ENCODE results near the gene ANP32E.
"Not testable (repeated sequence)": the region's sequence is repeated elsewhere in the genome, so short reads cannot be mapped to it uniquely, and the experiment has no call there.

ANP32E gene

DNA sequence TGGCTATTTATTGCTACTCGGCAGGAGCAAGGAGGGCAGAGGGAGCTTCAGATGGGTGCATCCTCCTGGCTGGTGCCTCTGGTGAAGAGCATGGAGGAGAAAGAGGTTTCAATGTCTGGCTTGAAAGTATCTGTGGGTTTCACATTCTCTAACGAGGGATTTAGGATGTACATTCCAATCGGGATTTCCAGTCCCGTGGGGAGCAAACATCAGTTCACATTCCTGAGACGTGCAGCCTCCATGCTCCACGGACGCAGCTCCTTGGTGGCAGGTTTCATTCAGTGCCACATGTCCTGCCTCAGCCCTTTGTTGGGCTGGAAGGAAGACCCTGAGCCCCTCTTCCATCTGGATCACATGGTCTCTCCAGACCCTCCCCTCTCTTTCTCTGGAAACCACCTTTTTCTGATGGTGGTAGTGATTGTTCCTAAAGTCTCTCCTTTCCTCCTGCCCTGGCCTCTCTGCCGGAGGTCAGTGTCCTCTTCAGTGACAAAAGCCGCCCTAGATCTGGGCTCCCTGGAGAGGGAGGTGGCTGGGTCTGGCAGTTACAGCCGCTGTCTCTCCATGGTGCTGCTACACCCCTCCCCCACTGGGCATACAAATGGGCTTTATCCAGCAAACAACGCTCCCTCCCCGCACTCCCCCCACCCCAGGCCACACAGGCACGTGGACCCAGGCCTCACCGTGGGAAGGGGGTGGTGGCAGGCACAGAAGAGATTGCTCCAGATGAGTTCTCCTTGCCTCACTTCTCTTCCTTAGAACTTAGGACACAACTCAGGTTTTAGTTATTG, 20.8 kb upstream of the ANP32E start:
- DNase-seq, result no peak

DNA sequence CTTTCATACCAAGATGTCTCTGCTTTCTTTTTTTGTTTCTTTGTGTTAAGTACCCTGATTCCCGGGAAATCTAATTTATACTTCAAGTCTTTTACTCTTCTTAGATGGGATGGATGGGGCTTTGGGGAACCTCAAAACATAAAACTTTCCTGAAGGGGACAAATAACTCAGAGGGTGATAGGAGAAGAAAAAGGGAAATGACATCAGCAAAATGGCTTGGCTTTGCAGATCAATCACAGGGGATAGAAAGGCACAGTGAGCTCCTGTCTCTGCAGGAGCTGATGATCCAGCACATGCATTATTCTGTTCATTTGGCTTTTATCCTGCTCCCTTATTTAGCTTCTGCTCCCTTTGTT, 20.3 kb upstream of the ANP32E start:
- DNase-seq, result no peak

DNA sequence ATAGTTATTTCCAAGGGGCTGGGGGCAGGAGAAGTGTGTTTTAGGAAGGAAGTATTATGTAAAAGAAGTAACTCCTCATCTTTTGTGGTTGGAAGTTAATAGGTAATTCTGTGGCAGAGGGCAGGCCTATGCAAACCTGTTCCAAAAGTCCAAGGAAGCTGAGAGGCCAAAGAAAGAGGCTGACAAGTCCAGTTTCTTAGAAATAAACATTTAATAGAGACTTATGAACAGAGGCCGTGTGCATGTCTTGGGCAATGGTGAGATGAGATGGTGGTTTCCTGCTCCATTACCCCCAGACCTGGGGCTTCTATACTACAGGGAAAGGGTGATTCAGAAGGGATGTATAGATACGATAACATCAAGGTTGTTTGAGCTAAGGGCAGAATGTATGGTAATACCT, 14.0 kb upstream of the ANP32E start:
- no peak for DNase-seq

DNA sequence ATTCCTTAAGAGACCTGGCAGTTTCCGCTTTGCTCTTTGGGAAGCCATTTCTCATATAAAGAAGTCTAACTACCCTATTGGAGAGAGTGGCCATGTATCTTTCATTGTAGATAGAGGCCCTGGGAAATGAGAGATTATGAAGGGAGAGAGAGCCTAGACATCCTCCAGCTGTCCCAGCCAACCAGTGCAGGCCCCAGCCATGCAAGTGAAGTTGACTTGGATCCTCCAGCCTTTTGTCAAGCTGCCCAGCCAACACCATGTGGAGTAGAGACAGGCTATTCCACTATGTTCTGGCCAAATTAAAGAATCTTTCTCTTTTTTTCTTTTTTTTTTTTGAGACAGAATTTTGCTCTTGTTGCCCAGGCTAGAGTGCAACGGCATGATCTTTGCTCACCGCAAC, 7.1 kb upstream of the ANP32E start:
- no peak for DNase-seq

DNA sequence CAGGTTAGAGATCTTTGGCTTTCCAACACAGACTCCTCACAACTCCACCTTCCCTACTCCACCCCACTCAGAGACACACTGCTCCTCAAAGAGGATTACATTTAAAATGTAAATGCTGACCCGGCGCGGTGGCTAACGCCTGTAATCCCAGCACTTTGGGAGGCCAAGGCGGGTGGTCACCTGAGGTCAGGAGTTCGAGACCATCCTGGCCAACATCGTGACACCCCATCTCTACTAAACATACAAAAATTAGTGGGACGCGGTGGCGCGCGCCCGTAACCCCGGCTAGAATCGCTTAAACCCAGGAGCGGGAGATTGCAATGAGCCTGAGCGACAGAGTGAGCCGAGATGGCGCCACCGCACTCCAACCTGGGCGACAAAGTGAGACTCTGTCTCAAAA, 1.8 kb upstream of the ANP32E start:
- no peak for DNase-seq

DNA sequence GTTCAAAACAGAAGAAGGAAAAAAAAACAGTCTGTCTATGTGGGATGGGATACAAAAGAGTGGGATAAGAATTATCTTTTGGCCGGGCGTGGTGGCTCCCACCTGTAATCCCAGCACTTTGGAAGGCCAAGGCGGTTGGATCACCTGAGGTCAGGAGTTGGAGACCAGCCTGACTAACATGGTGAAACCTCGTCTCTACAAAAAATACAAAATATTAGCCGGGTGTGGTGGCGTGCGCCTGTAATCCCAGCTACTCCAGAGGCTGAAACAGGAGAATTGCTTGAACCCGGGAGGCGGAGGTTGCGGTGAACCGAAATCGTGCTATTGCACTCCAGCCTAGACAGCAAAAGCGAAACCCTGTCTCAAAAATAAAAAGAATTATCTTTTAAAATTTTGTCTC, 1.3 kb upstream of the ANP32E start:
- DNase-seq, result not testable (repeated sequence)

DNA sequence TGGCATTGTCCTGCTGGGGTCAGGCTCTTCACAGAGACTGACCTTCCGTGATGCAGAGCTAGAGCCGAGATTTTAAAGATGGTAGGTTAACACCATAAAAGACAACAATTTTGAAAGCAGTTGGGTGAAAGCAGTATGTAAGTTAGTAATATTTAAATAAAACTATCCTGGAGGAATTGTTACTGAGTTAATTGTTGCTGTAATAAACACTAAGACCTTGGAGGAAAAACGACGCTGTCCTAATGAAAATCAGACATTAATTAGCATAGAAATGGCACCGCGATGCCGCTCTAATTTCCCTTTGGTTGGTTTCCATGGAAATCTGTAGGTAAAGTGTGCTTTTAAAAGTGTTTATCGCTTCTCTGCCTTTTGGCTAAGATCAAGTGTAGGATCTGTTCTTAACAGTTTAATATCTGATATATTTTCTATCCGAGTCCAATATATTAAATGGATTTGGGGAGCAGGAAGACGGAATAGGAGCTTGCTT, 745 bp upstream of the ANP32E start:
- no peak for DNase-seq

DNA sequence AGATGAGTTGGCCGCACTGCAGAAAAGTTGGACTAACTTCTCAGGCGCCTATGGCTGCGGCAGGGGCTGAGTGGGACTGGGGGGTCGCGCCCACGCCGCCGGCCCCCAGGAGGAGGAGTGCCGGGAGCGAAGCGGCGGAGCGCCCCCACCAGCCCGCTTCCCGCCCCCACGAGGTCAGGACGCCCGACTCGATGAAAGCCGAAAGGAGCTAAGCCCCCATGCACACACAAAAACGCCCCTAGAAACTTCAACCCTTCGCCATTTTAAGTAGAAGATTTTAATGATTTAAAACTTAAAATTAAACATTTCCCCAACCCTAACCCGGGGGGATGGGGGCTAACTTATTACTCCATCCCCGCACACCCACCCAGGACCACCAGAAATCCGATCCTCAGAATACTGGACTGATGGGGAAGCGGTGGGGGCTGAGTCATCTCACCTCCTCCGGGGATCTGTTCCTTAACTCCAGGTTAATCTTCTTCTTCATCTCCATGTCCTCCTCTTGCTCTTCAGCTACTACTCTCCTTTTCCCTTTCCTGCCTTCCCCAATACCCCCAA, 539 bp downstream of the ANP32E start:
- peak; percentile 31 for DNase-seq

DNA sequence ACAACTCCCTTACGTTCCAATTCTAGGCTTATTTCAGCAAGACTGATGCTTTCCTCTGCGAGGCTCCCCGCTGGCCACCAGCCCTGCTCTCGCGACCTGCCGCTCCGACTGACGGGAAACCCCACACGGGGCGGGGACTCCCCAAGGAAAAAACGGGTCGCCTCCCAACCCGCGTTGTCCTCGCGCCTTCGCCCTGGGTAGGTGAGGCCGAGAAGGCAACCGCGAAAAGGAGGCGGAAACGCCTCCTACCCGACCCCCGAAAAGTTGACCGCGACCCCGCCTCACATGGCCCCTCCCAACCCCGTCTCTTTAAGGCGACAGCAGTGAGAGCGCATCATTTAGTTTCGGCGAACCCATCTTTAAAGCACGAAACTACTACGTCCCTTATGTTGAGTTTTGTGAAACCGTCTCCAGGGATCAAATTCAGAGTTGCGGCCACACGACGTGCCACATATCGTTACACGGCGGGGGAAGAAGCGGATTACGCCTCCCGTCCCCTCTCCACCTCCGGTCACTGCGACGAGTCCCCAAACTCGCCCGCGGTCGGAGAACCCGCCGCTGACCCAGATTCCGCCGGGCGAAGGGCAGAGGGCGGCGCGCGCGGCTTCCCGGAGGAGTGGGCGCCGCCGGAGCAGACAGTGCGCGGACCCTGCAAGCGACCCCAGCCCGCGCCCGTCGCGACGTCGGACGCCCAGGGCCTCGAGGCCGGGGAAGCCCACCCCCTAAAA, 1.2 kb downstream of the ANP32E start:
- DNase-seq, result peak; percentile 87

DNA sequence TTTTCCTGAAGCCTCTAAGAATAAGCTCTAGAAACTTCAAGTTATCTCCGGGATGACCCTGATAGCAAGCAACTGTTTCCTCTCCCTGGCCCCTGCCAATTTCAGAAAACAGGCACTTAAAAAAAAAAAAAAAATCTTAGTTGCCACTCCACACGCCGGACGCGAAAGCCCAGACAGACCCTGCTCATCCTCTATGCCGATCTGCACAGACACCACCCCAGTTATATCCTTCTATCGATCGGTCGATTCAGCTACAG, 1.7 kb downstream of the ANP32E start:
- DNase-seq, result no peak

DNA sequence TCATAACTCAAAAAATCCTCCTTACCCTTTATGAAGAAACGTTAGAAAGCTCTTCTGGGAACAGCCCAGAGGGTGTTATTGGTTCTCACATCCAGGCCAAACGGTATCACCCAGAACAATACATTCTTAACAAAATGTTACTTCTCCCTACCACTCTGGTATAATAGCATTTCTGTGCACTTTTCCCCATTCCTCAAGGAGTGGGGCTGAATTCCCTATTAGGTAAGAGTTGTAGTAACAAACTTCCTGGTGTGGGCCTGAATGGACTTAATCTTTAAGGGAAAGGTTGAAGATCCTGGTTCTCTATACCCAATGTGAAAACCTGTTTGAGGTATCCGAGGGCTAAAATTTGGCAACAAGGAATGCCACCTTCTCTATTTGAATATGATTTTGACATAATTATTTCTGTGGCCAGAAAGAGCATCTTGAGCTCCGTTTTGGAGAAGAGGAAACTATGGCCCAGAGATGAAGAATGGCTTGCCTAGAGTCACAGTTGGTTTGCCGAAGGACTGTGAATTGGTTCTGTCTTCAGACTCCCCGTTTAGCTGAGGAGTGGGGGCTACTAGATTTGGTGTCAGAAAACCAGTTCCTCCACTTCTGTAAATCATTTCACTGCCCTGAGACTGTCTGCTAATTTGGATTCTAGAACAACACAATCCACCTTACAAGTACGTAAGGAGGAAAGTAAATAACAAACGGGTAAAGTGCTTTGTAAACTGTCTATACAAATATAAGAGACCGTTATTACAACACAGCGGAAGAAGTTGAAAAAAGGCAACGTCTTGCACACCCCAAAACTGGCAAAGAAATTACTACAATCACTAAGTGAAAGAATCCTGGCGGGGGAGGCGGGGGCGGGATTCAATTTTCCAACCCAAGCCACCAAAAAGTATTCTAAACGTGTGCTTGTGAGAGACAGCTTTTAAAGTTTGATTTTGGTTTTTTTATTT, 2.3 kb downstream of the ANP32E start:
- peak; percentile 12 for DNase-seq

DNA sequence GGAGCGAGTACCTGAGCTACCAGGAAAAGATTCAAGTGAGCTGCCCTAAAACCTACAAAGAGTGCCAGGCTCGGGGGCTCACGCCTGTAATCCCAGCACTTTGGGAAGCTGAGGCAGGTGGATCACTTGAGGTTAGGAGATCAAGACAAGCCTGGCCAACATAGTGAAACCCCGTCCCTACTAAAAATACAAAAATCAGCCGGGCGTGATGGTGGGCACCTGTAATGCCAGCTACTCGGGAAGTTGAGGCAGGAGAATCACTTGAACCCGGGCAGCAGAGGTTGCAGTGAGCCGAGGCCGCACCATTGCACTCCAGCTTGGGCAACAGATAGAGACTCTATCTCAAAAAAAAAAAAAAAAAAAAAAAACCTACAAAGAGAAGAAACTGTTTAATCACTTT, 3.0 kb downstream of the ANP32E start:
- DNase-seq, result not testable (repeated sequence)

DNA sequence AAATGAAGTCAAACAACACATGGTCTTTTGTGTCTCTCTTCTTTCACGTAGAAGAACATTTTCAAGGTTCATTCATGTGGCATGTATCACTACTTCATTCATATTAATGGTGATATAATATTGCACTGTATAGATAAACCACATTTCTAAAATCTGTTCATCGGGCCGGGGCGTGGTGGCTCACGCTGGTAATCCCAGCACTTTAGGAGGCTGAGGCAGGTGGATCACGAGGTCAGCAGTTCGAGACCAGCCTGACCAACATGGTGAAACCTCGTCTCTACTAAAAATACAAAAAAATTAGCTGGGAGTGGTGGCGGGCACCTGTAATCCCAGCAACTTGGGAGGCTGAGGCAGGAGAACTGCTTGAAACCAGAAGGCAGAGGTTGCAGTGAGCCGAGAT, 7.7 kb downstream of the ANP32E start:
- DNase-seq, result not testable (repeated sequence)

DNA sequence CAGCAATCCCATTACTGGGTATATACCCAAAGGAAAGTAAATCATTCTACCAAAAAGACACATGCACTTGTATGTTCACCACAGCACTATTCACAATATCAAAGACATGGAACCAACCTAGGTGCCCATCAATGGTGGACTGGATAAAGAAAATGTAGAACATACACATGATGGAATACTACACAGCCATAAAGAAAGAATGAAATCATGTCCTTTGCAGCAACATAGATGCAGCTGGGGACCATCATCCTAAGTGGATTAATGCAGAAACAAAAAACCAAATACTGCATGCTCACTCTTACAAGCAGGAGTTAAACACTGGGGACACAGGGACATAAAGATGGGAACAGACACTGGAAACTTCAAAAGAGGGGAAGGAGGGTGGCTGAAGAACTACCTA, 8.7 kb downstream of the ANP32E start:
- no peak for DNase-seq

DNA sequence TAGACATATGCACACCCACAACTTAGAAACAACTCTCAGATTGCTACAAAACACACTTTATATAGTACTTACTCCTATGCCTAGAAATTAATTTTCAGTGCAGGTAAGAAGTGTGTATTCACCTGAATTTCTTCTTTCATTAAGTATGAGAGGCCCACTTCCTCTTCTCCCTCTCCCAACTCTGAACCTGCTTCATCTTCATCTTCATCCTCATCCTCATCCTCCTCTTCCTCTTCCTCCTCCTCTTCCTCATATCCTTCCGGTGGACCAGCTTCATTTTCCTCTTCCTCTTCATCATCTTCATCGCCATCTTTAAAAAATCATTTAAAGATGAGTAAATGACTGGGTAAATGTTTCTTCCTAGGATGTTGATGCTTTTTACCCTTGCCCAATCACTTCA, 9.4 kb downstream of the ANP32E start:
- DNase-seq, result no peak

DNA sequence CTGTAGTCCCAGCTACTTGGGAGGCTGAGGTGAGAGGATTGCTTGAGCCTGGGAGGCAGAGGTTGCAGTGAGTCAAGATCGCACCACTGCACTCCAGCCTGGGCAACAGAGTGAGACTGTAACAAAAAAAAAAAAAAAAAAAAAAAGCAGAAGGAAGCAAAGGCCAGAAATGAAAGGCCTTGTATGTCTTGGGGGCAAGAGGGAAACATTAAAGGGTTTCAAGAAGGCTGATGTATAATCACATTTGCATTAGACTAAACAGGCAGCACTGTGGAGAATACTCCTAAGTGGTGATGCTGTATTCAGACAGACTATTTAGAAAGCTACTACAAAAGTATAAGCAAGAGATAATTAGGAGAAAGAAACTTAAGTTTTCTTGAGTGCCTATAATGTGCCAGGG, 10.4 kb downstream of the ANP32E start:
- no peak for DNase-seq

DNA sequence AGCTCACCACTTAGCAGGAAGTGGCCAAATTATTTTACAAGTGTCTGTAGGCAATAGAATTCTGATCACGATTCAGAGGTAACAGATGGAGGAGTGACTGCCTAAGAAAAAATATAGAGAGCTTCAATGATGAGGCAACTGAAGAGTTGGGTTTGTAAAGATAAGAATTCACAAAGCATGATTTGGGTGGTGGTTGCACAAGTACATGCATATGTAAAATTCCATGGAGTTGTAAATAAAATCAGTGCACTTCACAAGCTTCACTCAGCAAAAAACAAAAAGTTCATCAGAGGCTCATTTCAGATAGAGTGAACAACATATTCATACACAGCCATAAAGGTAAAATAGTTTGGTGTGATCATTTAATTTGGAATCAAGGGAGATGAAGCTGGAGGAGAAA, 10.9 kb downstream of the ANP32E start:
- no peak for DNase-seq

DNA sequence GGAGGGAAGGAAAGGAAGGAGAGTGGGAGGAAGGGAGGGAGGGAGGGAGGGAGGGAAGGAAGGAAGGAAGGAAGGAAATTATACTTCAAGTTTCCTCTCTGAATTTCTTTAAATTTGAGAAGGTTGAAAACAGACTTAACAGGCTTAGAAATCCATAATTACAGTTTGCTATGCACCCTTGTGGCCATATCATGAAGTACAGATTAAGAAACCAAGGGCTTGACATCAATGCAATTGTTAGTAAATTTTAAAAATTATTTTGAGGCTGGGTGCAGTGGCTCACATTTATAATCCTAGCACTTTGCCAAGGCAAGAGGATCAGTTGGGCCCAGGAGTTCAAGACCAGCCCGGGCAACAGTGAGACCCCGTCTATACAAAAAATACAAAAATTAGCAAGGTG, 14.4 kb downstream of the ANP32E start:
- peak; percentile 8 for DNase-seq

DNA sequence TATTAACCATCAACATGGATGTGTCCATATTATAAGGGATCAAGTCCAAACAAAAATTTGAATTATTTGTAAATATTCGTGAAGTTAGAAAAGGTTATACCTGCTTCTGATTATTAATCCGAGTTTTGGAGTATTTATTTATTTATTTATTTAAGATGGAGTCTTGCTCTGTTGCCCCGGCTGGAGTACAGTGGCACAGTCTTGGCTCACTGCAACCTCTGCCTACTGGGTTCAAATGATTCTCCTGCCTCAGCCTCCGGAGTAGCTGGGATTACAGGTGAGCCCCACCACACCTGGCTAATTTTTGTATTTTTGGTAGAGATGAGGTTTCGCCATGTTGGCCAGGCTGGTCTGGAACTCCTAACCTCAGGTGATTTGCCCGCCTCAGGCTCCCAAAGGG, 20.1 kb downstream of the ANP32E start:
- DNase-seq, result not testable (repeated sequence)

DNA sequence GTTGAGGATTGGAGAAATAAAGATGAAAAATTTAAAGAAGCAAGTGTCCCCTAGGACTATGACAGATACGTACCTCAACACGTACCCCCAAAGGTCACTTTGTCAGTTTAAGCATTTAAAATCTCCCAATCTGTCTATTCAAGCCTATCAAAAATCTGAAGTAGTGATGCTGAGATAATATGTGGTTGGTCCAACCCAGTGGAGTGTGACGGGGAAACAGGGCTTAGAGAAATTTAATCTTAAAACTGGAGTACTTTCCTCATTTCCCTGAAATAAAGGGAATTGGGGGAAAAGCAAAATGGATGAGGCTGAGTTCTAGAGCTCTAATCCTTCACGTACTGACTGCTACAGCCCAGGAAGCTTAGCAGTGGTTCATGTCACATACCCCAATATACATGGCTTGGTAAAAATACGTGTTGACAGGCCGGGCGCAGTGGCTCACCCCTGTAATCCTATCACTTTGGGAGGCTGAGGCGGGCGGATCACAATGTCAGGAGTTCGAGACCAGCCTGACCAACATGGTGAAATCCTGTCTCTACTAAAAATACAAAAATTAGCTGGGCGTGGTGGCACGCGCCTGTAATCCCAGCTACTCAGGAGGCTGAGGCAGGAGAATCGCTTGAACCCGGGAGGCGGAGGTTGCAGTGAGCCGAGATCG, 21.7 kb downstream of the ANP32E start:
- not testable (repeated sequence) for DNase-seq

DNA sequence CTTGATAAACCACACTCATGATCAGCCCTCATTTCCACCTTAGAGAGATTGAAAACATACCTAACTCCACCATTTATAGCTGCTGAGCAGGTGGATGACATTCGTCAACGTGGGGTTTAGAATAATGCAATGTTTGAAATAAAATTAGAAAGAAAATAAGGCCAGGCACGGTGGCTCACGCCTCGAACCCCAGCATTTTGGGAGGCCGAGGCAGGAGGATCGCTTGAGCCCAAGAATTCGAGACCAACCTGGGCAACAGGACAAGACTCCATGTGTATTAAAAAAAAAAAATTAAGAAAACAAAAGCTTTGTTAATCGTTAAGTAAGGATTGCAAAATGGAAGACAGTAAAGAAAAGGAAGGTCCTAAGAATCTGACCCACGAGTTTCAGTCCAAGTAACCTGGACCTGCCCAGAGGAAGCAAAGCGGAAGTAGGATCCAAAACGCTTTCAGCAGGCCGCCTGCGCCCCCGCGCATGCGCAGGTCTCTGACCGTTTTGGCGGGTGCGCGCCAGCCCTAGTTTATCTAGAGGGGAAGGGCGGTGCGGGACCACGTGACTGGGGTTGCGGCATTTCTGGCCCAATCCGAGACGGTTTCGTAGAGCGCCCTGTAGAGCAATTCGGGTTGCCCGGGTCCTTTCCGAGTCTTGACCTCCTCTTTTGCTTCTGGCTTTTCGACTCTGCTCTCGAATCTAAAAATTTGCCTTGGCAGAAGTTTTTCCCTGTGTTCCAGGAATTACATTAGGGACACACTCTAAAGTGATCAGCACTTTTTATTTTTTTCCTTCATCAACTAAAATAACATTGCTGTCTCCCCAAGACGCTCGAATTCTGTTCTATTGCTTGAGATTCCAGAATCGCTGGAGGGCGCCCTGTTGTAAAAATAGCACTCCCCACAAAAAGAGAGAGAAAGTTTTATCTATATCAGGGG, 22.5 kb downstream of the ANP32E start:
- DNase-seq, result peak; percentile 87
